ENCODE data around the gene RPTOR.

RPTOR gene

DNA sequence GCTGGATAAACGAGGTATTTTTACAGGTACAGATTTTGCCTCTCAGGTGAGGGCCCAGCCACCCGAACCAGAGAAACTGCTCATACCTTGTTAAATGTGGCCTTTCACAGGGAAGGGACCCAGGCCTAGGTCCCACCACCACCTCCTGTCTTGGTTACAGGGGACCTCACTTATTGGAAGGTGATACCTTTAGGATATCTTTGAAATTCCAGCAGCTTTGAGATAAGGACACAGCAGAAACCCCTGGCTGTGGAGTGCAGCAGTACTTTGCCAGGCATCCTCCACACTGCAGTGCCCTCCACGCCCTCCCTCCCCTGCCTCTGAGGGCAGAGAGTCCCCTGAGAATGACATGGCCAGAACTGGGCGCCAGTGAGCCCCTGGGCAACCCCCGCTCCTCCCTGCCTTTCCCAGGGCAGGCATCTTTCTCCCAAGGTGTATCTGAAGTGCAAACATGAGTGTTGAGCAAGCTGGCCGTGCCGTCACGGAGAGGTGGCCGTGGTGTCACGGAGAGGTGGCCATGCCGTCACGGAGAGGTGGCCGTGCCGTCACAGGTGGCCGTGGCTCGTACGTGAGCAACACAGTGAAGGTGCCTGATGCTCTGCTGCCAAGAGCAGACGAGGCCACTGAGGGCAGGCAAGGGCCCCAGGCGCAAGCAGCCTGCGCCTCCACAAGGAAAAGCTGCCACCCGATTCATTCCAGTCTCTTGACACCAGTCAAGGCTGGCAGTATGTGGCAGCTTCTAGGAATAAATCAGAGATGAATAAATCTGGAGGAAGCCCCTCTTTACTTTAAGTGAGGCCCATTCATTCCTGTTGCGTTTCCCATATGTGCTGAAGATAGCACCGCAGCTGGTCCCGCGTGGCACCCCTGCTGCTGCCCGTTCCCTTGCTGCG is 312.5 kb downstream of the RPTOR start:
- DNase-seq = no peak

DNA sequence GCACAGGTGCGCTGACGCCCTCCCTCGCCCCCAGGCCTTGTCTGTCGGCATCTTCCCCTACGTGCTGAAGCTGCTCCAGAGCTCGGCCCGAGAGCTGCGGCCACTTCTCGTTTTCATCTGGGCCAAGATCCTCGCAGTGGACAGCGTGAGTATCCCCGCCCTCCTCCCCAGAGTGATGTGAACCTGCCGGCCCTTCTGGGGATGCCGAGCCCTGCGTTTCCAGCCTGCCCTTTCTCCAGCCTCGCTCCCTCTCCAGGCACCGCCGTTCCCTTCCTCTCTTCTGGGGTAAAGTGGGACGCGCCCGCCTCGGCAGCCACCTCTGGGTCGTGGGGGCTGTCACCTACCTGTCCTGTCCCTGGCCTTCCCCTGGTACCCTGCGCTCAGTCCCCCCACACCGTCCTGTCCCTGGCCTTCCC is 313.1 kb downstream of the RPTOR start:
- DNase-seq = no peak

DNA sequence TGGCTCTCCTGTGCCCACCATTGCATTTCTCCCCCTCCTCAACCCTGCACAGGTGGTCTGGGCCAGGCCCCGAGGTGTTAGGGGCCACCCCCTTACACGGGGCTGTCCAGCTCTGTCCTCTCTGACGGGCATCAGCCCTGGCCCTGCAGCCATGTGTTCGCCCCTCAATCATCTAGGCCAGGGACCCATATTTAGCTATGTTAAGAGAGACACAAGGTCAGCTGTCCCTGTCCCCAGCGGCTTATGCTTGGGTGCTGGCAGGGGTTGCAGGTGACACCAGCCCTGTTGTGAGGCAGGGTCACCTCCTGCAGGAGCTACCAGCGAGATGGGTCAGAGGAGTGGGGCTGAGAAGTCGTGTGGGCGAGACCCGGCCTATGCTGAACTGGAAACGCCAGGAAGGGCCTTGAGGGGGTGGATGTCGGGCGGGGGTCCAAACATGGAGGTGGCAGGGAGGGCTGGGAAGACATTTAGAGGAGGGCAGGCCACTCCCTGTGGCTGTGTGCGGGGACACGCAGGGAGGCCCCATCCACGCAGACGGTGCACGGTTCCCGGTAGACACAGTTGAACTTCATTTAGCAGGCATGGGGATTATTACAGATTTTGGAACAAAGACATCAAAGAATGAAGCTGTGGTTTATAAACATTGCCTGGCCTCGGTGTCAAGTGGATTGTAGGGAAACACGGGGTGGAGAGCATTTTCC is 313.8 kb downstream of the RPTOR start:
- DNase-seq = no peak

DNA sequence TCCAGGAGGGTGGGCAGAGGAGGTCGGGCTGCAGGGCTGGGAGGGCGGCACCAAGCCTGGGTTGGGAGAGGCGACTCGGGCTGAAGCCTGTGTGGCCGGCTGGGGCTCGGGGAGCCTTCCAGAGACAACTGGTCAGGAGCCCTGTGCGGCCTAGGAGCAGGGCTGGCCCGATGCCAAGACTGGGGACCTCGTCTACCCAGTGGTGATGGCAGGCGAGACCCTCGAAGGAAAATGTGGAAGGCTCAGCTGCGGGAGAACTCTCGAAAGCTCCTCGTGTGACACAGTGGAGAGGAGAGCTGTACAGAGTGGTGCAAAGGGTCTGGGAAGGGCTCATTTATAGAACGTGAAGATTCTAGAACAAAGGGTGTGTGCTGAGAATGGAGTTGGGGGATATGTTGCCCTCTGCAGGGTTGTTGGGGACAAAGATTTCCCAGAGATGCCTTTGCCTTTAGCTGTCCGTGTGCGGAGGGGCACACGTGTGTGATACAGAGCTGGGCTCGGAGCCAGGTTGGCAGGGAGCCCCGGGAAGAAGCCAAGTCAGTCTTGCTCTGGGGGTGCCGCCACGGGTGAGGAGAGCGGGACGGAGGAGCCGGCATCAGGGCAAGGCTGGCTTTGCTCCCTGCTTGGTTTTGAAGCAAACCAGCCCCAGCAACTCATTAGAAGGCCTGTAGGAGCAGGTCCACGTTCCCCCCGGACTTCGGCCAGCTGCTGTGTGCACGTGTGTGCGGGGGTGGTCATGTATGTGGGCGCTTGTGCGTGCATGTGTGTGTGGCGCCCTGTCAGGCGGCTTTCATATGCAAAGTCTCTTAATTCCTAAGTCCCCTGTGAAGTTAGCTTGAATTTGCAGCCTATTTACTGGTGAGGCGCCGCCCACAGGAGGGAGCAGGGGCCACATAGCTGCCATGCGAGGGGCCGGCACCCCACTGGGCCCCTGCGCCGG is 314.6 kb downstream of the RPTOR start:
- DNase-seq = peak; percentile 86

- DNase-seq = no peak
Observed at GRCh38 chr17:80860101-80860671, 315.5 kb downstream of the RPTOR start.

GRCh38 chr17:80860703-80861417 is 316.2 kb downstream of the RPTOR start:
- DNase-seq = no peak

DNA sequence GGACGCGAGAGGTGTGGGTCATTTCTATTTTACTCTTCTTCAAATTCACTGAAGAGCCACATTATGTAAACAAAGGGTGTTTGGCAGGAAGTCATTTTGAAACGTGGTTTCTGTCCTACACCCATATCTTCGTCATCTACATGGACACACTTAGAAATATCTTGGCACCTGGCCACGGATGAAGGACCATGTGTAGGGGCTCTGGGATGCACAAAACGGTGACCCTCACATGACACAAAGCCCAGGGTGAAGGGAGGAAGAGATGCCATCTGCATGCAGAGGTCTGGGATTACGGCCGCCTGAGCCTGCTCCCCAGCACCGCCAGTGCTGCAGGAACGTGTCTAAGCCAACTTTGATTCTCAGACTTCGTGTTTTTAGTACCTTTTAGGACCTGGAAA is 316.8 kb downstream of the RPTOR start:
- no peak for DNase-seq

GRCh38 chr17:80861892-80862291 is 317.3 kb downstream of the RPTOR start:
- no peak for DNase-seq

DNA sequence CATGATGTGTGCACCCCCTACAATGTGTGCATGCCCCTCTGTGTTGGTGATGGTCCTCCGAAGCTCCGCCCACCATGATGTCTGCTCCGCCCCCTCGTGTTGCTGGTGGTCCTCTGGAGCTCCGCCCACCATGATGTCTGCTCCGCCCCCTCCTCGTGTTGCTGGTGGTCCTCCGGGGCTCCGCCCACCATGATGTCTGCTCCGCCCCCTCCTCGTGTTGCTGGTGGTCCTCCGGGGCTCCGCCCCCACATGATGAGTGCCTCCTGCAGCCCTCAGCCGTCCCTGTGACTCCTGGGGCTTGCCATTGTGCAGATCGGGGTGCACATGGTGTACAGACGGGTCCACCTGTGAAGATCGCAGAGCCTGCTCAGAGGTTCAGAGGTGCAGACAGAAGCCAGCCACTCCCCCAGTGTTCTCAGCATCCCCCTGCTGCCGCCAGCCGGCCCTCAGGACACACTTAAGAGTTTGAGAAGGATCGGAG is 317.9 kb downstream of the RPTOR start:
- DNase-seq = no peak

DNA sequence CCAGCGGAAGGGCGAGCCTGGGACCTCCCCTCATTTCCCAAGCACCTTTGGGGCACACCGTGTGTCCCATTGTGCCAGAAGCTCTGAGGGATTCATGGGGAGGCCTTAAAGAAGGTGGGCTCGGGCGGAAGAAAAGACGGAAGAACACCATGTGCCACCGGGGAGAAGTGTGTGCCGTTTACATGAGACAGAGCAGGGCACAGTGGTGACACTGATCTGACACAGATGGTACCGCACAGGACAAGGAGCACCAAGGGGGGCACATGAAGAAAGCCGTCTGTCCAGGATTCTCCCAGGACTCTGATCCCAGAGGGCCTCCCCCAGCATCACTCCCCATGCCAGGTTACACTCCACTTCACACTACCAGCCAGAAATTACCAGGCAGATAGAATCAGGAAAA is 318.3 kb downstream of the RPTOR start:
- DNase-seq = no peak

DNA sequence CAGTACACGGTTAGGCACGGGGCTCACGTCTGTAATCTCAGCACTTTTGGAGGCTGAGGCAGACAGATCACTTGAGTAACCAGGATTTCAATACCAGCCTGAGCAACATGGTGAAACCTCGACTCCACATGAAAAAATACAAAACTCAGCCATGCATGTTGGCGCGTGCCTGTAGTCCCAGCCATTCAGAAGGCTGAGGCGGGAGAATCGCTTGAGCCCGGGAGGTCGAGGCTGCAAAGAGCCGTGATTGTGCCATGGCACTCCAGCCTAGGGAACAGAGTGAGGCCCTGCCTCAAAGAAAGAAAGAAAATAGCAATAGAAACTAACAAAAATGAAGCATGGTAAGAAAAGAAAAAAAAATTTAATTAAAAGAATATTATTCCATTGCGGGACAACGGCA is 319.0 kb downstream of the RPTOR start:
- no peak for DNase-seq

DNA sequence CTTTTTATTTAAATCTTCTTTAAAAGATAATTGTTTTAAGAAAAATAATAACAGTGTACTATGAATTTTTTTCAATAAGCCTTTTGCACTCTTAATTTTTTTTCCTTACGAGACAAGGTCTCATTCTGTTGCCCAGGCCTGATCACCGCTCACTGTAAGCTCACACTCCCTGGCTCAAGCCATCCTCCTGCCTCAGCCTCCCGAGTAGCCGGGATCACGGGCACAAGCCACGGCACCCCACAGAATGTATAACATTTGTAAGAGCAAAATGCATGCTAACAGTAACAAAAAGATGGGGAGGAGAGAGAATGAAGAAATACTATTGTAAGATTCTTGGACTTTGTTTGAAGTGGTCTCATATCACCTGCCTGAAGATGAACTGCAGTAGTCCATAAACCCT is 320.1 kb downstream of the RPTOR start:
- no peak for DNase-seq

- DNase-seq = peak; percentile 21
Observed at GRCh38 chr17:80866050-80866793, 321.6 kb downstream of the RPTOR start.

DNA sequence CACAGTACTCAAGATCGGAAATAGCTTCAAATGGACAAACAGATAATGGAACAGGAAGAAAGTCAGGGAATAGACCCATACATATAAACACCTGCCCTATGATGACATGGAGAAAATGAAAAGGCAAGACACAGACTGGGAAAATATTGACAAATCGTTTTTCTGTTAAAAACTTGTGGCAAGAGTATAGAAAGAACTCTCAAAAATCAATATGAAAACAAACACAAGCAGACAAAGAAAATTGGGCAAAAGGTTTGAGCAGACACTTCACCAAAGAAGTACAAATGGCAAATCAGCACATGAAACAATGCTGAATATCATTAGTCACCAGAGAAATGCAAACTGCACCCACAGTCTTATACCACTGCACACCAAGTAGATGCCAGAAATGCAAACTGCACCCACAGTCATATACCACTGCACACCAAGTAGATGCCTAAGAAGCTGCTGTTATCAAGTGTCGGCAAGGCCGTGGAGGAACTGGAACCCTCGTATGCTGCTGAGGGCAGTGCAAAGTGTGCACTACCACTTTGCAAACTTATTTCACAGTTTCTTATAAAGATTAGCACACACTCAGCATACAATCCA is 323.5 kb downstream of the RPTOR start:
- DNase-seq = no peak

DNA sequence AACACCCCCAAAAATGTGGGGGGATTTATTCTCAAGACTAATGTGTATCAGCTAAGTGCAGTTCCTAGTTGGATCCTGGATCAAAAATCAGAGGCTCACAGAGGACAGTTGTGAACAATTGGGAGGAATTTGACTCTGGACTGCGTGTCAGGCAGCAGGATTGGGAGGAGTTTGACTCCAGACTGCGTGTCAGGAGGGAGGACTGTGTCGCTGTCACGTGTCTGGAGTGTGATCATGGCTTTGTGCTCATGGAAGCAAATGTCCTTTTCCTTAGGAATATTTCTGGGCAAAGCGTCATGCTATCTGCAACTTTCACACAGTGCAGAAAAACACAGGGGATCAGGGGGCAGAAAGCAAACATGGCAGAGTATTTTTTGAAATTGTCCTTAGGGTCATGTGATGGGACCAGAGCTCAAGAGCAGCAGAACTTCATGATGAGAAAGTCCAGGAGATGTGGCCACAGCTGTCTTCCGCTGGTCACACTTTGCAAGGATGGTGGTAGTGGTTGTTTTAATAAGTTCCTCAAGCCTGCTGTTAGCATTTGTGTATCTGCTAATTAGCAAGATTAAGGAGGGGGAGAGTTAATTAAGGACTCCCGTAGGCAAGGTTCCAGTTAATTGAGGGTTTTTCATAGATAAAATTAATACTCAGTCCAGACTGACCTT is 325.0 kb downstream of the RPTOR start:
- no peak for DNase-seq

DNA sequence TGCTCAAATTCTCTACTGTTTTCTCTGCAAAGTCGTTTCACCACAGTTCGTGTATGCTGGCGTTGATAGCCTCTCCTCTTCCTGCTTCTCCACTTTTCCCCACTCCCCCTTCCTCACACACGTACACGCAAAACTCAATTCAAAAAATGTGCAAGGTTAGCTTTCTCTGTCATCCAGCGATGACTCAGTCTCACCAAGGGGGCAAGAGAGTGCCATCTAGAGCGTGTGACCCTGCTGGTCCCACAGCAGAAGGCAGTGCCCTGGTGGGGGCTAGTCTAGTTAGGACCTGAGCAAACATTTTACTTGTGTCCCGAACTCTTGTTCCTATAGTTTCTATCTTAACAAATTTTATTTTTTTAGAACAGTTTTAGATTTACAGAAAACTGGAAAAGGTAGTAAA is 325.8 kb downstream of the RPTOR start:
- no peak for DNase-seq

DNA sequence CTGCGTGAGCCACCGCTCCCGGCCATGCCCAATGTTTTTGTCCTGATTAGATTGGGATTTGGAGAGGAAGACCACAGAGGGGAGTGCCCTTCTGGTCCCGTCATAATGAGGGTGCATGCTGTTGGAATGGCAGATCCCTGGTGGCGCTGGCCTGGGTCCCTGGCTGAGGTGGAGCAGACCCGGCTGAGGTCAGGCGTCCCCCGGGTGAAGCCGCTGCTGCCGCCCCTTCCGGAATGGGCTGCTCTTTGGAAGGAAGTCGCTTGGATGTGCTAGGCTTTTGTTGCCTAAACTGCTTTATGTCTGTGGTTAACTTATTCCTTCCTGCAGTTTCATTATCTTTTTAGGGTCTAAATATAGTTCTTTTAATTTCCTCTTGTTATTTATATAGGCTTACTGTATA is 326.7 kb downstream of the RPTOR start:
- no peak for DNase-seq

DNA sequence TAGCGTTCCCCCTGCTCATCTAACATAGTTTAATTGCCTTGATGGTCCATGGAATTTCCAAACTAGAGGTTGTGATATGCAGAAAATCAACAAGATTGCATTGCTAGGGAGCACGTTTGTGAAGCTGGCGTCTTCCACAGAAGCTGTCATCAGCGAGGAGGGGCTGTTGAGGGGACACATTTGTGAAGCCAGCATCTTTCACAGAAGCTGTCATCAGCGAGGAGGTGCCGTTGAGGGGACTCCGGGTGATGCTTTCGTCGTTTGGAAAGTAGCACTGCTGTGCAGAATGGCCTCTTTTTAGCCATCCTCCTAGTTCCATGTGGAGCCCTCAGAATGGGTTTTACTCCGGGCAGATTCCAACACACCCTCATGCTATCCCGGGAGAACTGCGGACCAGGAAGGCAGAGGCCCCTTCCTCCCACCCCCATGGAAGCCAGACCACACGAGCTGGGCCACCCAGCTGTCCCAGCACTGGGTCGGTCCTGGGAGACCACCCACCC is 327.4 kb downstream of the RPTOR start:
- no peak for DNase-seq

GRCh38 chr17:80872501-80873306 is 328.1 kb downstream of the RPTOR start:
- DNase-seq = no peak

Measured in NCI-H226 (cell line).